Testis (tissue), 3 donors: ENCODE results near the gene TSPAN8. TPM values are rescaled to one million over a fixed set of nuclear protein-coding genes. Genes with fewer than 3 reads are reported as not detected.

Experiments
- DNase-seq: peaks from one replicate; pipeline ENCODE4 v3.0.0-alpha.2; 2019
- H3K27ac ChIP-seq, 2 donors: fragments of 200-600 bp; sonication (generic); one replicate each; pipeline ENCODE4 v1.5.1; 2019
- H3K27me3 ChIP-seq: fragments of 200-600 bp; sonication (generic); one replicate; pipeline ENCODE4 v1.5.1; 2019
- H3K36me3 ChIP-seq: fragments of 200-600 bp; sonication (generic); one replicate; pipeline ENCODE4 v1.5.1; 2017; ENCODE audit warnings: low read depth; ENCODE audit errors: missing control alignments
- H3K4me1 ChIP-seq: fragments of 200-600 bp; sonication (generic); one replicate; pipeline ENCODE4 v1.5.1; 2019
- H3K4me3 ChIP-seq, 2 donors: fragments of 200-600 bp; sonication (generic); one replicate each; pipeline ENCODE4 v1.5.1; 2017 to 2019
- H3K9me3 ChIP-seq: fragments of 200-600 bp; sonication (generic); one replicate; pipeline ENCODE4 v1.5.1; 2017
- POLR2A ChIP-seq: fragments of 450-650 bp; IDR thresholded peaks from one replicate; pipeline ENCODE4 v1.6.1; 2017; ENCODE audit warnings: antibody characterized with exemption, mild to moderate bottlenecking, moderate library complexity
- WGBS, 2 donors: methylation state at CpG; one replicate each; pipeline ENCODE4 v1.1.5; 2018; 5-methylcytosine and 5-hydroxymethylcytosine counted together
- intact Hi-C: fragments of 100-400 bp; cut with DNase I; formaldehyde crosslinking; loops from one replicate; pipeline ENCODE4 v1.15.1; 2023; ENCODE audit warnings: low total_unique reads
- polyA plus RNA-seq: library from polyadenylated mRNA; stranded (reverse); fragments of 350-450 nt; fragmentation: Illumina TruSeq; extraction: RNeasy Lipid Tissue Mini Kit (QIAGEN cat#74804); gene quantifications from one replicate; pipeline ENCODE4 v1.2.3, GENCODE V29; 2014; ENCODE audit warnings: low read depth, low replicate concordance; ENCODE audit not compliant: insufficient read depth
- total RNA-seq, 2 donors: library from RNA; depleted of rRNA; stranded (reverse); fragments of >200 nt; gene quantifications; one replicate each; pipeline ENCODE4 v1.2.3, GENCODE V29; 2016
- TF ChIP-seq, protein P1 (sequence below), 3 experiments: fragments of 450-650 bp in 2 of 3; fragments of 200-600 bp in 1 of 3; sonication (generic) in 1 of 3; IDR thresholded peaks; one replicate each; pipeline ENCODE4 v1.5.1; 2016 to 2019; ENCODE audit warnings: antibody characterized with exemption in 3 of 3, mild to moderate bottlenecking in 2 of 3, moderate library complexity in 1 of 3

The TSPAN8 gene
- total and polyA plus RNA-seq, 3 donors from 2014 or later, result 1.3 to 6.2 (median 4.7) TPM

DNA sequence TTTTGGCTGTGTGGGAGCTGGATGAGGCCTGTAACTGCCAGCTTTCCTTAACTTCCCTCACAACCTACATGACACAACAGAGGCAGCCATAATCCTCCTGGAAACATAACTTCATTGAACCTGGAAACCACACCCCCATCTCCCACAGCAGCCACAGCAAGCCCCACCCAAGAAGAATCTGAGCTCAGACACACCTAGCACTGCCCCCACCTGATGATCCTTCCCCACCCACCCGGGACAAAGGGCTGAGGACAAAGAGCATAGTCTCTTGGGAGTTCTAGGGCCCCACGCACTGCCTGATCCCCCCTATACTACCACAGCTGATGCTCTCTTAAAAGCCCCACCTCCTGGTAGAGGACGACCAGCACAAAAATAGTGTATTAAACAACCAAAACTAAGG lies 29.6 kb upstream of the TSPAN8 start:
- Histone ChIP-seq H3K9me3 (no peaks in the 10 kb centered on the region), H3K4me1 (no peaks in the 10 kb centered on the region), H3K27ac (no peak overlapping the region), H3K4me3 (no peak overlapping the region), H3K27me3 (no peaks in the 10 kb centered on the region), H3K36me3 (no peaks in the 10 kb centered on the region)
- DNase-seq, result no peak
- whole genome bisulfite sequencing, 2 donors, result 89 to 91% methylated on average over 3 of the region's 3 CpGs
- TF ChIP-seq POLR2A, result no peak
- intact Hi-C loops, result no loop called here

GRCh38 chr12:71186571-71187288 lies 28.9 kb upstream of the TSPAN8 start:
- Histone ChIP-seq H3K9me3 (no peaks in the 10 kb centered on the region), H3K27me3 (no peaks in the 10 kb centered on the region), H3K36me3 (no peaks in the 10 kb centered on the region), H3K4me3 (no peak overlapping the region), H3K27ac (no peak overlapping the region), H3K4me1 (no peaks in the 10 kb centered on the region)
- intact Hi-C loops, result no loop called here
- DNase-seq, result no peak
- TF ChIP-seq, protein P1, sequence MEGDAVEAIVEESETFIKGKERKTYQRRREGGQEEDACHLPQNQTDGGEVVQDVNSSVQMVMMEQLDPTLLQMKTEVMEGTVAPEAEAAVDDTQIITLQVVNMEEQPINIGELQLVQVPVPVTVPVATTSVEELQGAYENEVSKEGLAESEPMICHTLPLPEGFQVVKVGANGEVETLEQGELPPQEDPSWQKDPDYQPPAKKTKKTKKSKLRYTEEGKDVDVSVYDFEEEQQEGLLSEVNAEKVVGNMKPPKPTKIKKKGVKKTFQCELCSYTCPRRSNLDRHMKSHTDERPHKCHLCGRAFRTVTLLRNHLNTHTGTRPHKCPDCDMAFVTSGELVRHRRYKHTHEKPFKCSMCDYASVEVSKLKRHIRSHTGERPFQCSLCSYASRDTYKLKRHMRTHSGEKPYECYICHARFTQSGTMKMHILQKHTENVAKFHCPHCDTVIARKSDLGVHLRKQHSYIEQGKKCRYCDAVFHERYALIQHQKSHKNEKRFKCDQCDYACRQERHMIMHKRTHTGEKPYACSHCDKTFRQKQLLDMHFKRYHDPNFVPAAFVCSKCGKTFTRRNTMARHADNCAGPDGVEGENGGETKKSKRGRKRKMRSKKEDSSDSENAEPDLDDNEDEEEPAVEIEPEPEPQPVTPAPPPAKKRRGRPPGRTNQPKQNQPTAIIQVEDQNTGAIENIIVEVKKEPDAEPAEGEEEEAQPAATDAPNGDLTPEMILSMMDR (IDR thresholded peaks at IDR 0.05), result no peak
- no peak for TF ChIP-seq POLR2A
- WGBS, 2 donors, result 65 to 66% methylated on average over 5 of the region's 5 CpGs

GRCh38 chr12:71183846-71184245 lies 26.0 kb upstream of the TSPAN8 start:
- Histone ChIP-seq H3K36me3 (no peaks in the 10 kb centered on the region), H3K27ac (no peak overlapping the region), H3K4me1 (no peaks in the 10 kb centered on the region), H3K9me3 (no peaks in the 10 kb centered on the region), H3K4me3 (no peak overlapping the region), H3K27me3 (no peaks in the 10 kb centered on the region)
- DNase-seq, result no peak
- intact Hi-C loops, result no loop called here
- no peak for TF ChIP-seq POLR2A
- TF ChIP-seq, protein P1 (IDR thresholded peaks at IDR 0.05), result no peak

DNA sequence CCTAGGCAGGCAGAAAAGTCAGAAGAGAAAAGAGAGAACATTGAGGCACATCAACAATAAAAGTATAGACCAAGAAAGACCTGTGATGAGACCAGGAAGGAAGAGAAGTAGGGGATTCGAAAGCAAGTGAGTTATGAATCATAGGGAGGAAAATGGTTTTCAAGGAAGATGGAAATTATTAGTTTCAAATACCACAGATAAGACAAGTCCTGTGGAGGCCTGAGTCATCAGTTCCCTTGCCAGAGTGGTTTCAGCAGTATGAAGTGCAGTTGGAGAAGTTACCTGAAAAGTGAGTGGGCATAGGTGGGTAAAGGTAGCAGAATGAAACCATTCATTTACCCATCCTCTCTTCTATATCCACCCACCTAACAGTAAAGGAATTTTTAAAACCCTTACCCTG lies 25.2 kb upstream of the TSPAN8 start:
- 50 to 63% methylated on average over 1 of the region's 1 CpG for WGBS, 2 donors
- no peaks in the 10 kb centered on the region for H3K4me1 ChIP-seq
- H3K9me3 ChIP-seq, result no peaks in the 10 kb centered on the region
- H3K27me3 ChIP-seq, result no peaks in the 10 kb centered on the region
- no peak overlapping the region for H3K4me3 ChIP-seq
- no peaks in the 10 kb centered on the region for H3K36me3 ChIP-seq
- H3K27ac ChIP-seq, result no peak overlapping the region
- intact Hi-C loops, result no loop called here
- no peak for DNase-seq
- TF ChIP-seq, protein P1 (IDR thresholded peaks at IDR 0.05), result no peak
- TF ChIP-seq POLR2A, result no peak

DNA sequence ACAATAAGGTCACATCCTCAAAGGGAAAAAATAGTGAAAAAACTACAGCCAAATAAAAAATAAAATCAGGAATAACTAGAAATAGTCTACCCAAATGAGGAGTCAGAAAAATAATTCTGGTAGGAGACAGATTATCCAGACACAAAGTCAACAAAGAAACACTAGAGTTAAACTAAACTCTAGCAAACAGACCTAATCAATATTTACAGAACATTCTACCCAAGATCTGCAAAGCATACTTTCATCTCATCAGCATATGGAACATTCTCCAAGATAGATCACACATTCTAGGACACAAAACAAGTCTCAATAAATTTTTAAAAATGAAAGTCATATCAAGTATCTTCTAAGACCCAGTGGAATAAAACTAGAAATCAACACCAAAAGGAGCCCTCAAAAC lies 20.4 kb upstream of the TSPAN8 start:
- no peak for DNase-seq
- intact Hi-C loops, result no loop called here
- no peak overlapping the region for H3K4me3 ChIP-seq
- H3K36me3 ChIP-seq, result no peaks in the 10 kb centered on the region
- no peak overlapping the region for H3K27ac ChIP-seq
- no peaks in the 10 kb centered on the region for H3K27me3 ChIP-seq
- TF ChIP-seq, protein P1 (IDR thresholded peaks at IDR 0.05), result no peak
- TF ChIP-seq POLR2A, result no peak
- no peaks in the 10 kb centered on the region for H3K4me1 ChIP-seq
- no peaks in the 10 kb centered on the region for H3K9me3 ChIP-seq
